Stimulated activated CD8-positive, alpha-beta memory T cell treated with anti-CD3 and anti-CD28 coated beads, Interleukin-7, amount 100 ng/mL, for 4 hours (primary cell): ENCODE data around the gene C4orf36.
A peak's percentile ranks its signal among the peaks of the same experiment; 100 is the strongest.

Source experiments
- DNase-seq, 2 donors: peaks; one replicate each; pipeline ENCODE4 v3.0.0-alpha.2; 2020; ENCODE audit warnings: low read depth in 2 of 2

The C4orf36 gene

GRCh38 chr4:86891762-86892635 is at the start of gene C4orf36:
C4orf36 (minus strand) TSS chr4:86892422; CDS start chr4:86891520, 902 bp downstream.
- DNase-seq: peak in 1 of 2 donors; percentile 6

GRCh38 chr4:86940920-86941460 is 48.8 kb upstream of the C4orf36 start:
- no peak for DNase-seq

DNA sequence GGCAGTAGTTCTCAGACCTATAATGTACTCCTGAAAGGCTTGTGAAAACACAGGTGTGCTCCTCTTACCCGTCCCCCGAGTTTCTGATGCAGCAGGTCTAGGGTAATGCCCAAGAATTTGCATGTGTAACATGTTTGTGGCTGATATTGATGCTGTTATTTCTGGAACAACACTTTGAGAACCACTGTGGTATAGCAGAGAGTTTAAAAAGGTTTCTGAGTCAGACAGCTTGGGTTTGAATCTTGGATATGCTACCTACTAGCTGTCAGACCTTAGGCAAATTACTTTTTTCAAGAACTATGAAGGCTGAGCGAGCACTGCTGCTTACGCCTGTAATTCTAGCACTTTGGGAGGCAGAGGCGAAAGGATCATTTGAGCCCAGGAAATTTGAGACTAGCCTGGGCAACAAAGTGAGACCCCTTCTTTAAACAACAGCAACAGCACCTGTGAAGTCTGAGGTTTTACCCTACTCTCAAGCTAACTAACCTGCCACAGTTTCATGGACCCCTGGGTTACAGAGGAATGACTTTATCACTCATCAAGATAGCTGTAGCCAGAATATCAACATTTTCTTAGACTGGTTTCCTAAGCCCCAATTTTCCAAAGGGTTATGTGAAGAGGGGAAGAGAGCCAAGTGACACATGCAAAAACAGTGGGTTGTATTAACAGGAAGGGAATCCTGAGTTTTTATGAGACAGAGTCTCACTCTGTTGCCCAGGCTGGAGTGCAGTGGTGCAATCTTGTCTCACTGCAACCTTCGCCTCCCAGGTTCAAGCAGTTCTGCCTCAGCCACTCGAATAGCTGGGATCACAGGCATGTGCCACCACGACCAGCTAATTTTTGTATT is 47.7 kb upstream of the C4orf36 start:
- no peak for DNase-seq

DNA sequence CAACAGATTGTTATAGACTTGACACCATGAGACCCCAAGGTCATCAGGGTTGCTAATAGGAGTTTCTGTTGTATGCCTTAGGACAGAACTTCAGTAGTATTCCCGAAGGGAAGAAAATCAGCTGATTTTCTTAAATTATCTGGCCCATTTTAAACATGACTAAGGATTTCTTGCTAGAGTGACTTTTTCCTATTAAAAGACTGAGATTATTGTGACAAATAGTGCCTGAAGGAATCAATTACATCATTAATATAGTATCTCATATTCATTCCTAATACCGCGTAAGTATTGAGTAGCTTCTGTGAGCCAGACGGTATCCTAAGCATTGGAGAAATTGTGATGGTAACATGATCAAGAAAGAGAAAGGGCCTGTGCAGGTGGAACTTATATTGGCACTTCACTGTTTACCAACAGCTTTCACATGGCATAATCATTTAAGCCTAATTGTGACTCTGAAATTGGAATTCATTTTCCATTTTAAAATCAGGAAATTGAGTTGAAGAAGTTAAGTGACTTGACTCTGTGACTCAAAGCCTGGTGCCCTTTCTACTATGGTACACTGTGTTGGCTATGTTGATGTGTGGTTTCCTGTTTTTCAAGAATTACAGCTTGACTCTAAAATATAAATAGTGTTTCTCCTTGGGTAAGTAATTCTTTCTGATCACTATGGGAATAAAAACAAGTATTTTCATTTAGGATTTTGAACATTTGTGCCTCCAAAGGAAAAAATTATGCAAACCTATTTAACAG is 46.7 kb upstream of the C4orf36 start:
- DNase-seq: no peak

GRCh38 chr4:86935853-86936733 is 43.9 kb upstream of the C4orf36 start:
- DNase-seq: peak; percentile 71 to 74

DNA sequence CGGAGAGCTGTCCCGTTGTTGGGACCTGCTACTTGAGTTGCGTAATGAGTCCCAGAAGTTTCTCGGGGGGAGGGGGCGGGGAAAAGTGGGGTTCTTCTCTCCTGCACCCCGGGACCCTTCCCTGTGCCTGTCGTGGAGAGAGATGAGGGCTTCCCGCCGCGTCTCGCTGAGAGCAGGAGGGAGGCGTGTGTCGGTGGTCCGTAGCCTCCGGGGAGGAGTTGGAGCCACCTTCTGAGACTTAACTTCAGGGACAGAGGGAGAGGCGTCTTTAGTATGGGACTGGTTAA is 43.3 kb upstream of the C4orf36 start:
- DNase-seq: no peak

DNA sequence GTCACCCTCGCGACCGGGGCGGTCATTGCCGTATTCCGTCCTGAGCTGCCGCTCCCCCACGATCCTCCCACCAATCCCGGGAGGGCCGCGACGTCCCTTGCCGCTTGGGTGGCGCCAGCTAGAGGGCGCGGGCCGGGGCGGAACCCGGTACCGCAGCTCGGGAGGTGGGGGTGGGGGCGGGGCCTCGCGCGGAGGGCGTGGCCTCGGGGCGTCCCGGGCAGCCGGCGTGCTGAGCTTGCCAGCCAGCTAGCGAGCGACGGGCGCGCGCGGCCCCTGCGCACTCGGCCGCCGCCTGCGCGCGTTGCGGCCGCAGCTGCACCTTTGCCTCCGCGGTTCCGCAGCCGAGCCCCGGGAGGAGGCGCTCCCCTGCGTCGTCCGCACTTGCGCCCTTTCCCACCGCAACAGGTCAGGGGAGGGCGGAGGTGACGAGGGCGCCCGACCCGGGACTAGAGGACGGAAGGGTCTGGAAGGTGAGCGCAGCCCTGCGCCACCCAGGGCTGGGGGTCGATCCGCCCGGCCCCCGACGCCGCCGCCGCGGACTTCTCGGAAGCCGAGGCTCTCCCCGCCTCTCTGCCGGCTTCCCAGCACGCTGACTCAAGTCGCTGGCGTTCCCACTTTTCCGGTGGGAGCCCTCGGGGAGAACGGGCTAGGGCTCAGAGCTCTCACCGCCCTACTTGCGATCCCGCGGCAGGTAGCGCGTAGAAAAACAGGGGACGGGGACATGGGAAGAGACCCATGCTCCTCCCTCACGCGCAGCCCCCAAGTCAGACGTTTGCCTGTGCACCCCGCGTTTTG is 42.7 kb upstream of the C4orf36 start, which contains the start of gene AFF1:
TSS of gene AFF1 (plus strand) at position 241 of the 795 bp plus-strand sequence. CDS start 13,523 bp downstream, outside the sequence.
- peak; percentile 68 to 82 for DNase-seq

GRCh38 chr4:86934147-86934770 is 42.0 kb upstream of the C4orf36 start:
- DNase-seq: no peak

GRCh38 chr4:86928400-86929255 is 36.4 kb upstream of the C4orf36 start:
- DNase-seq: no peak

DNA sequence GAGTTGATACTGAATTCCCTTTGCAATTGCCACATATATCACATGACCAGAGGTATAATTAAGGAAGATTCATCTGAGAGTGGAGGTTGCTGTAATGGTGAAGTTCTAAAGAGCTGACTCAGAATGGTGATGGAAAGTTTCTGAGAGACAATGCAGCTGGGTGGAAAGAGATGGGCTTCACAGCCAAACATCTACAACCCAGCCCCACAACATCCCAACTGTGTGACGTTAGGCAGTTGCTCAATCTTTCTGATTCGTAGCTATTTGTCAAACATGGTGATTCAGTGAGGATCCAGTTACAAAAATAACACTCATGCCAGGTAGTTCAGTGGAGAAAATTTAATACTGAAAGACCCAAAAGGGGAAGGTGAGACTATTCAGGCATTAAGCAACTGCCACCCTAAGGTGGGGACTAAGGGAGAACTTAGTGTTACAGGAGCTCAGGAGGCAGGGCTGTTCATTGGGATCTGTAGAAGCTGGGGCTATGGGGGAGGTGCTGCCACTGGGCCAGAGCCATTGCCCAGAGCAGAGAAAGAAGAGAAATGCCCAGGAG is 35.7 kb upstream of the C4orf36 start:
- DNase-seq: no peak

- DNase-seq: no peak
Observed at GRCh38 chr4:86926435-86927086, 34.3 kb upstream of the C4orf36 start.

GRCh38 chr4:86924811-86925210 is 32.6 kb upstream of the C4orf36 start:
- no peak for DNase-seq

GRCh38 chr4:86921608-86922252 is 29.5 kb upstream of the C4orf36 start:
- DNase-seq: no peak

GRCh38 chr4:86919561-86920223 is 27.5 kb upstream of the C4orf36 start:
- DNase-seq: no peak

DNA sequence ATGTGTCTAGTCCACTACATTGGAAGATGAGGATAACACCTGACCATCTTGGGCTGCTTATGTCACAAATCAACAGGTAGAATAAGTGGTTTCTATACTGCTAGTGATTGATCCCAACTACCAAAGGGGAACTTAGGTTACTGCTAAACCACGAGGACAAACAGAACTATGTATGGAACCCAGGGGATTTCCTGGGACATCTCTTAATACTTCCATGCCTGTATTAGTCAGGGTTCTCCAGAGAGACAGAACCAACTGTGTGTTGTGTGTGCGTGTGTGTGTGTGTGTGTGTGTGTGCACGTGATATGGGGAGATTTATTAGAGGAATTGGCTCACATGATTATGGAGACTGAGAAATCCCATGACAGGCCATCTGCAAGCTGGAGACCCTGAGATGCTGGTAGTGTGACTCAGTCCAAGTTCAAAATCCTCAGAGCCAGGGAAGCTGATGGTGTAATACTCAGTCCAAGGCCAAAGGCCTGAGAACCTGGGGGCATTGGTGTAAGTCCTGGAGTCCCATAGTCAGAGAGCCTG is 26.4 kb upstream of the C4orf36 start:
- no peak for DNase-seq
